ENCODE data around the gene RET. TPM values are rescaled to one million over a fixed set of nuclear protein-coding genes. Genes with fewer than 3 reads are reported as not detected.
A peak's percentile ranks its signal among the peaks of the same experiment; 100 is the strongest.

RET gene
- total and polyA plus RNA-seq, 2 of the 13 experiments (the other 11 are each of a cell fraction or from before 2014, with no cell fraction given): 0.02 TPM; not detected in 1

GRCh38 chr10:43074827-43075611, 1.9 kb upstream of the RET start (continued):
- TF ChIP-seq ZBTB14 (CRISPR knock-in tag; IDR thresholded peaks at IDR 0.05) (no peak), ZNF101 (CRISPR knock-in tag; IDR thresholded peaks at IDR 0.05; ENCODE audit: borderline replicate concordance, low read depth) (no peak), ARID4A (CRISPR knock-in tag; IDR thresholded peaks at IDR 0.05; ENCODE audit: borderline replicate concordance) (no peak), MED1 (CRISPR knock-in tag; IDR thresholded peaks at IDR 0.05) (no peak), CHD2 (IDR thresholded peaks at IDR 0.05; ENCODE audit: low read depth, low read length) (no peak)

GRCh38 chr10:43075612-43076003, 1.3 kb upstream of the RET start:
- Histone ChIP-seq H3K79me2 (ENCODE audit: insufficient read depth, low read length) (no peaks in the 10 kb centered on the region), H3K9ac (ENCODE audit: insufficient read depth, low read depth, low read length) (no peak overlapping the region), H3K9me3 (ENCODE audit: low read length) (no peaks in the 10 kb centered on the region), H2AFZ (ENCODE audit: low read length) (no peak overlapping the region), H3K27ac (ENCODE audit: extremely low read length, insufficient read depth, low read length) (no peak overlapping the region), H4K20me1 (ENCODE audit: insufficient read depth, low read length) (no peaks in the 10 kb centered on the region), H3K4me2 (ENCODE audit: low read depth, low read length) (no peak overlapping the region), H3K4me1 (ENCODE audit: insufficient read depth, low read length) (no peaks in the 10 kb centered on the region), H3K27me3 (ENCODE audit: control insufficient read depth in 1 of 2, insufficient read depth in 2 of 2, low read length in 2 of 2) (peaks cover 9 to 54% of the 10 kb centered on the region in 2 experiments; a peak in 4 of 5 replicates), H3K4me3 (replicated peaks in 1 of 3; ENCODE audit: insufficient read depth in 1 of 3, low read depth in 2 of 3, low read length in 3 of 3) (no peak overlapping the region), H3K36me3 (replicated peaks in 1 of 2; ENCODE audit: control insufficient read depth in 1 of 2, insufficient read depth in 2 of 2, low read length in 2 of 2) (no peaks in the 10 kb centered on the region)
- ChIA-PET CTCF (ENCODE audit: low intra/inter-chr PET ratio, low total read pairs) (no interaction called here), POLR2A (no interaction called here)
- in situ Hi-C loops (cut with HindIII; ENCODE audit: extremely low pct_ligation_motif_present, low pct_unique_long_range_greater_than_20kb) (no loop called here), intact Hi-C loops (cut with micrococcal nuclease; ENCODE audit: unreplicated experiment) (loop anchor here (2.0 kb wide), 1 partner anchor 23 kb away; no protein-coding TSS in a partner anchor)
- FAIRE-seq (no peak), DNase-seq (ENCODE audit: low spot score) (no peak), ATAC-seq (peak; percentile 69)
- BruUV-seq (replicated peaks): no TSS peak
- no peak for TF ChIP-seq PCBP1 (IDR thresholded peaks at IDR 0.05; ENCODE audit: borderline replicate concordance, low read depth, low read length)
- TF ChIP-seq CTCF (CRISPR knock-in tag; IDR thresholded peaks at IDR 0.05): 0 out of 2 replicates have a peak, but pooled peaks have one; percentile 14
- no CpG with 5 or more reads among the region's 5 CpGs for WGBS (ENCODE audit: low lambda C conversion rate)

Measured in HepG2 (cell line).